GM19328 (cell line): ENCODE data around the gene ZFAND6.
"Not testable (repeated sequence)": the region's sequence is repeated elsewhere in the genome, so short reads cannot be mapped to it uniquely, and the experiment has no call there.

Experiments used
- ATAC-seq: cut with Tn5 transposase; IDR thresholded peaks from one replicate; pipeline ENCODE4 v1.9.1; 2021; ENCODE audit warnings: mild to moderate bottlenecking, moderate library complexity; ENCODE audit not compliant: unreplicated experiment

Gene ZFAND6

DNA sequence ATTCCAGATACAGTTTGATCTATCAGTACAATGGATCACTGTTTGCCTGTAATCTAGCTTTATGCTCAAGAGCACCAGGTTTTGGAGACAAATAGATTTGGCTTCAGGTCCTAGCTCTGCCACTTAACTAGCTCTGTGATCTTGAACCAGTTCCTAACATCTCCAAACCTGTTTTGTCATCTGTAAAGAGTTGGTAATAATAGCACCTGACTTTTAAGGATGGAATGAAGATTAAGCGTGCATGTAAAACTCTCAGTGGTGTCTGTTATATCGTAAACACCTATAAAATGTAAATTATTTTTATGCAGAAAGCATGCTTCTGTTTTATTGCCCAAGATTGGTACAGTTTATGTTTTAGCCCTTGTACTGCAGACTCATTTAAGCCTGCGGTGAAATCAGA lies 36.5 kb downstream of the ZFAND6 start:
- ATAC-seq = no peak

DNA sequence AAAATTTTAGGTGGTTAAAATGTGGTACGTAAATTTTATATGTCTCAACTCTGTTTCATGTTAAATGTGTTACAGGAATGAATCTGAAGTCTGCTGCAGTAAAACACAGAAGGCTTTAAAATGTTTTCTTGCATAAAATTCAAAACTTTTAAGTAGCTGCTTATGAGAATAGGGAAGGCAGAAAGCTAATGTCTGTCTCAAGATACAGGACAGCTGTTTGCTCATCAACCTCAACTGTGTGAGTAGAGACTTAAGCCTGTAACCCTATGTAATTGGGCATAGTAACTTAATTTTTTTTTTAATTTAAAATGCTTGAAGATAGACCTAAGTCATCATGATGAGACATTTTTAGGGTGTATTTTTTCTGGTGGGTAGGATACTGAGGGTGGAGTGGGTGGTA lies 38.9 kb downstream of the ZFAND6 start:
- ATAC-seq = no peak

DNA sequence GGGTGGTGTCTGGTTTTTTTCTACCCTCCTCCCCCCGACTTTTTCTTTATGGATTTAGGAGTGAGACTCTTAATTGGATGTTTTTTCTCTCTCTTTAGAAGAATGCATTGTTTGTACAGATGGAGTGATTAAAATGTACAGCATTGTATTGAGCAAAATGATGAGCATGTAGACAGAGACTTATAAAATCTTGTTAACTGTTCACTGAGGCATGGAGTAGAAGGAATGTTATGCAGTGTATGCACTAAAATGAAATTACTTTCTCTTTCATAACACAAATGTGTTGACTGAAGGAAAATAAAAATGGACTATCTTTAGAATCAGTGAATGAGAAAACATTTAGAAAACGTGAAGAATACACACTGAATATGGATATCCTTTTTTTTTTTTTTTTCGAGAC lies 39.8 kb downstream of the ZFAND6 start:
- ATAC-seq = no peak

DNA sequence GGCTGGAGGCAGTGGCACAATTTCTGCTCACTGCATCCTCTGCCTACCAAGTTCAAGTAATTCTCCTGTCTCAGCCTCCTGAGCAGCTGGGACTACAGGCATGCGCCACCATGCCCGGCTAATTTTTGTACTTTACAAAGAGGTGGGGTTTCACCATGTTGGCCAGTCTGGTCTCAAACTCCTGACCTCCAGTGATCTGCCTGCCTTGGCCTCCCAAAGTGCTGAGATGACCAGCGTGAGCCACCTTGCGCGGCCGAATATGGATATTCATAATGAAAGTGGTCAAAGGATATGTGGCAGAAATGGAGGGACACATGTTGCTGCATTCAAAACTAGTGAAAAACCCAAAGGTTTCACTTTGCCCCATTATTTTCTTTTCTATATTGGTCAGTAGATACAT lies 40.2 kb downstream of the ZFAND6 start:
- not testable (repeated sequence) for ATAC-seq

DNA sequence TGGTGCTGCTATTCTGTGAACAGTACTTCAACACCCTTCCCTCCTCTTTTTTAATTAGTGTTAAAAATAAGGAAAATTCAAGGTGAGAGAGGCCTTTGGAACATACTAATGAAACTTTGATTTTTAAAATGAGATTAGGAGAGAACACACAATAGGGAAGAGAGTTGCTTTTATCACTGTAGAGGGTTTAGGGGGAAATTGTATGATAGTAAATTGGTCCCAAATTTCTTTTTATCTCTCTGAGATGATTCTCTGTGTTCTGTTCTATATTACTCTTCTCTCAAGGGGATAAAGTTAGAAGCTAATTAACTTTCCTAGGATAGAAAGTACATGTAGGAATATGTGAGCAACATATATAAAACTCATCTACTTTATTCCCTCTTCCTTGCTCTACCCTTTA lies 40.8 kb downstream of the ZFAND6 start:
- ATAC-seq = no peak

DNA sequence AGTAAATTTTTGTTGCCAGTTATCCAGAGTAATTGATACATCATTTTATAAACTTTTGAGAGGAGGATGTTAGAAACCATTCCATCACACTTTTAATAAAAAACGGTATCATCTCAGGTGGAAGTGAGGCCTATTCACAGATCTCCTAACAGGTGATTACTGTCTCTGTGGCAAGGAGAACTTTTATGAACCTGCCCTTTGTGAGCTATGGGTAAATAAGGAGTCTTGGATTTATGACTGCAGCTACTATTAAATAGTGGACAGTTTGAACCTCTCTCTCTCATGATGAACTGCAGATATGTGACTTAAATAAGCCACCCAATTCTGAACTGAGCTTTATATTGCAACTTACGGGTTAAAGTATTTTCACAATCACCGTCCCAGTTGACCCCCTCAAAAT lies 45.7 kb downstream of the ZFAND6 start:
- no peak for ATAC-seq

DNA sequence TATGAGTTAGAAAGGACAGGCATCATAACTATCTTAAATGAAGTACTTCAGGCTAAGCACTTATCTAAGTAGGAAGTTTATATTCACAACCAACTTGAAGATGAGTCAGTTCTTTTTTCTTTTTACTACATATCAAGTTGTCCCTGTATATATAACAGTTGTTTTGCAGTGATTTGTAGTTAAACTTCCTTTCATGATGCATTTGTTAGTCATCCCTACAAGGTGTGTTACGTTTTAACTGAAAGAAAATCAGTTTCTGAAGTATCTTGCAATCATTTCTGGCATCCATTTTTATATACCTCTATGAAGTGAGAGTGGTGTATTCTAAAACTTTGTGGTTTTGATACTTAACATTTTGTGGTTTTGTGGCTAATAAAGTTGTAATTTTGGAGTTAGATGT lies 46.1 kb downstream of the ZFAND6 start:
- no peak for ATAC-seq

DNA sequence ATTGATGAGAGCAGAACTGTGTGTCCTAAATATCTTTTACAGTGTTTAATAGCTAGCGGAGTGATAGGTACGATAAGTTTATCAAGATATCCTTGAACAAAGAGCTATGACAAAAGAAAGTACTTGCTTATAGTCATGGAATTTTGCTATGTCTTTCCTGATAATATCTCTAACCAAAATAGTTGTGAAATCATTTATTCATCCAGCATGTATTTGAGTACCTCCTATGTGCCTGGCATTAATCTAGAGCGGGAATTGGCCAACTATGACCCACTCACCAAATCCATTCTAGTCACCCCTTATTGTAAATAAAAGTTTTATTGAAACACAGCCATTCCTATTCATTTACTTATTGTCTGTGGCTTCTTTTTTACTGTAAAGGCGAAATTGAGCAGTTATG lies 46.6 kb downstream of the ZFAND6 start:
- no peak for ATAC-seq

DNA sequence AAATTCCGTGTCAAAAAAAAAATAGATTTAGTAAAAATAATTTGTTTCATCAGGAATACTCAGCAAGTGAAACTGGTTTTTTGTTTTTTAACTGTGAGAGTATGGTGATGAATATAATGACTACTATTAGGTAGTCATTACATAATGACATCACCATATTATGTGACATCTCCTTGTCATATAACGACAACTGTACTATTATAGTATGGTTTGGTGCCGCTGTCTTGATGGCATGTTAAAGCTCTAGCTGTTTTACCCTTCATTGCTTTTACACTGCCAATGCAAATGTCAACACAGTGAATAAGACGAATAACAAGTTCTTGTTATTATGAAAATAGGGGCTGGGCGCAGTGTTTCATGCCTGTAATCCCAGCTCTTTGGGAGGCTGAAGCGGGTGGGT lies 47.7 kb downstream of the ZFAND6 start:
- no peak for ATAC-seq

DNA sequence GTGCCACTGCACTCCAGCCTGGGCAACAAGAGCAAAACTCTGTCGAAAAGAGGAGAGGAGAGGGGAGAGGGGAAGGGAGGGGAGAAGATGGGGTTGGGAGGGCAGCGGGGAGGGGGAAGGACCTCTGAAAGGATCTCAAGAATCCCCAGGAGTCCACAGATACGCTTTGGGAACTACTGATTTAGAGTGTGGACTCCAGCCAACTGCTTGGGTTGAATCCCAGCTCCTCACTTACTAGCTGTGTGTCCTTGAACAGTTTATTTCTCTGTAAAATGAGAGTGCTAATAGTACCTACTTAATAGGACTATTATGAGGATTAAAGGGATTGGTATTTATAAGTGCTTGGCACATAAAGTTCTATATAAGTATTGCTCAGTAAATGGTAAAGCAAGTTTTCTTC lies 48.3 kb downstream of the ZFAND6 start:
- ATAC-seq = no peak

DNA sequence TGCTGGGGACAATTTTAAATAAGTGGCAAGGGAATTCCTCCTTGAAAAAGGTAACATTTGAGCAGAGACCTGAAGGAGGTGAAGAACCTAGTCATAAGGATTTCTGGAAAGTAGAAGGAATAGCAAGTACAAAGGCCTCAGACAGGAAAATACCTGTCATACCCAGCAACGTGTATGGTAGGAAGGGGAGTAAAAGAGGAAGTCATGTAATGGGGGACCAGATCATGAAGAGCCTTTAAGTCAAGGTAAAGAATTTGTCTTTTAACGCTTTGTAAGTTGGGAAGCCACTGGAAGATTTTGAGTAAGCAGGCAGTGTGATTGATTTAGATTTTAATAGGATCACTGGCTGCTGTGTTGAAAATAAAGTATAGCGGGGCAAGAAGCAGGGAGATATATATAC lies 49.9 kb downstream of the ZFAND6 start:
- no peak for ATAC-seq

DNA sequence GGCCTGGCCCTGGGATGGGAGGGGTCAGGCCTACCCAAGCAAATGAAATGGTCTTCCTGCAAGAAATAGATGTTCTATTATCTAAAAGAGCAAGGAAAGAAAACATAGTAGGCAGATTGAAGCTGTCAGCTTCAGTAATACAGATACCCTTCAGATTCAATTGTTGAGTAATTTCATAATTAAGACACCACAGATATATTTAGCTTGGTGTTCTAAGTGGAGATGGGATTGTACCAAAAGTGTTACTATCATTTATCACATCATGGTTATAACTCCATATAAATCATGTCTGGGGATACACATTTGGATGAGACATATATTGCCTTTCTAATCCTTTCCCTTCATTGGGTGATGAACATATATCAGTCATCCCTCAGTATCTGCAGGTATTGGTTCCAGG lies 51.4 kb downstream of the ZFAND6 start:
- no peak for ATAC-seq

DNA sequence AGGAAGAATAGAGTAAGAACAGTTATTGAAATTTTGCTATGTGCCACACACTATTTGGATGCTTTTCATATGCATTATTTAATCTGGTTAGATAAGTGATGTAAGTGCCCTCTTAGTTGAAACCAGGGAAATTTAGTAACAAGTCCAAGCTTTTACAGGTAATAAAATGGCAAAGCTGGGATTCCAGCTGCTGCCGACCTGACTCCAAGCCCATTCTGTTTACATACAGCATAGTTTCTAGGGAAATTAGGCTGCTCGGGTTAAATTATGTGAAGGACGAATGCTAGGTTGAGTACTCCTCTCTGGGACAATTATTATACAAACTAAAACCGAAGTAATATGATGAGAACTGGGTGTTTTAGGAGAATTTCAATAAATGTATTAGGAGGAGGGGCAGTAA lies 54.6 kb downstream of the ZFAND6 start:
- no peak for ATAC-seq

DNA sequence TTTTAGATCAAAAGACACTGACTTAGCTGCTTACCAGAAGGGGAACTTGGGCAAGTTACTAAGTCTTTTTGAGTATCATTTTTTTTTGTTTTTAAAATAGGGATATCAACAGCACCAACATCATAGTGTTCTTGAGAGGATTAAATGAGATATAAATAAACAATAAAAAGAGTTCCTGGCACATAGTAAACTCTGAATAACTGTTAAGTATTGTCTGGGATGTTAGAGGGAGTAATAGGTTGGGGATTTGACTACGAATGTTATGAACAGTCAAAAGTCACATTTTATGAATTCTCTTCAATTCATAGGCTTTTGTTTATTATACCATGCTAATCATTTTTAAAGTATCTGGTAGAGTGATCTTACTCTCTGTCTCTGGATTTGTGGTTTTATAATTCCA lies 55.5 kb downstream of the ZFAND6 start:
- no peak for ATAC-seq

DNA sequence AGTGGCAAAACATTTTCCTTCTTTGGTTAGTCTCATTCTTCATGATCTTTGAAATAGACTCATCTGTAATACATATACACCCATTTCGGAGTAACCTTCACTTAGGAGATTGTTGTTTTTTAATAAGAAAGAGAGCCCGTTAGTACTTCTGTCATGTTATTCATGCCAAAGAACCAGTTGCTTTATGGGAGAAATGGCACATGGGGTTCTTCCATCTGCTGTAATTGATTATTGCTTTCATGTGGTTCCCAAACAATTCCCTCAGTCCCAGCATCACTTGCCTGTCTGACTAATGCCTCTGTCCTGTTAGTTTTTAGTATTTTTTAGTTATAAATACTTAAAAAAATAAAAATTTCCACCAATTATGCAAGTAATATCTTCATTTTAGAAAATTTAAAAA lies 59.5 kb downstream of the ZFAND6 start:
- ATAC-seq = no peak

DNA sequence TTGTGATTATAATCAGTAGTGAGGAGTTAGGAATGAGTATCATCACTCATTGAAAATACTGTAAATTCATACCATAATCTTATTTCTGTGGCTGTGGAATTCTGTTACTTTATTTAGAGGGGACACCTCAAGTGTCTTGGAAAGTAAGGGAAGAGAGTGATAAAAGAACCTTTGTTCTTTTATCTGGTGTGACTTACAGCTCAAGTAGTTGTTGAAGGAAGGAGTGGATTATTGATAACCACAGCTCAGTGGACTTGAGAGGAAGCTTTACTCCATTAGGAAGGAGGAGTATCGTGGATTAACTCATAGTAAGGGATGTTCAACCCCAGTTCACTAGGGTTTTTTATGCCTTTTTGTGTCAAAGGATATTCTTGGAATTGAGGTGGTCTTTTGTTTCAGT lies 61.2 kb downstream of the ZFAND6 start:
- no peak for ATAC-seq

DNA sequence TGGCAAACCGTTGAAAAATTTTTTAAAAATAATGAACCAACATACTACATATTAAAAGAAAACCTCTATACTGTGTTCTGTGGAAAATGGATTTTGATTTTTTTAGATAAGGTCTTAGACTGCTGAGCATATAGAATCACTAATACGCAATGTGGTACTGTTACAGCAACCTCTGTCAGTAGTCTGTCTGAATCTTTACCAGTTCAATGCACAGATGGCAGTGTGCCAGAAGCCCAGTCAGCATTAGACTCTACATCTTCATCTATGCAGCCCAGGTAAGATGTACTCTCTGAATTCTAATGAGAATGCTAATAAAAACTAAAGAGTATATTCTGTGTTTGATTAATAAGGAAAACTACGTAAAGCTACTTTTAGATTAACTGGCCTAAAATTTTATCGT lies 62.1 kb downstream of the ZFAND6 start:
- no peak for ATAC-seq

DNA sequence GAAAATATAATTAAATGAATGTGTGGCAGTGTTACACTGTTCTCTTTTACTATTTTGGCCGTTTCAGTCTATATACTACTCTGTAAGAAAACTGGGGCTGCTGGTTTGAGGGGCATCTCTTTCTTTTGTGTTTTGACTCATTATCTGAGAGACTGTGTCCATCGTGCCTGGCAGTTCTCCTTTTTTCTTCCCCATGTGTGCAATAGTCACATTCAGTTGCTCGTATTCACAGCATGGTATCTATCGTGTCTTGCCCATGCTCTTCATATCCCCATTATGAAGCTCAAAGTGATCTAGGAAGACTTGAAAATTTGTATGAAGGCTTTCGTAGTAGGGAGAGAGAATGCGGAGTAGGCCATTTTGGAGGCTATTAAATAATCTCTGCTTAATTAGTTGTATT lies 63.6 kb downstream of the ZFAND6 start:
- no peak for ATAC-seq

DNA sequence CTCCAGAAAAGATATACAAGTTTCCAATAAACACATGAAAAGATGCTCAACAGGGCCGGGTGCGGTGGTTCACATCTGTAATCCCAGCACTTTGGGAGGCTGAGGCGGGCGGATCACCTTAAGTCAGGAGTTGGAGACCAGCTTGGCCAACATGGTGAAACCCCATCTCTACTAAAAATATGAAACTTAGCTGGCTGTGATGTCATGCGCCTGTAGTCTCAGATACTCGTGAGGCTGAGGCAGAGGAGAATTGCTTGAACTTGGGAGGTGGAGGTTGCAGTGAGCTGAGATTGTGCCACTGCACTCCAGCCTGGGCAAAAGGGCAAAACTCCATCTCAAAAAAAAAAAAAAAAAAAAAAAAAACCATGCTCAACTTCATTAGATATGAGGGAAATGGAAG lies 67.8 kb downstream of the ZFAND6 start:
- not testable (repeated sequence) for ATAC-seq

DNA sequence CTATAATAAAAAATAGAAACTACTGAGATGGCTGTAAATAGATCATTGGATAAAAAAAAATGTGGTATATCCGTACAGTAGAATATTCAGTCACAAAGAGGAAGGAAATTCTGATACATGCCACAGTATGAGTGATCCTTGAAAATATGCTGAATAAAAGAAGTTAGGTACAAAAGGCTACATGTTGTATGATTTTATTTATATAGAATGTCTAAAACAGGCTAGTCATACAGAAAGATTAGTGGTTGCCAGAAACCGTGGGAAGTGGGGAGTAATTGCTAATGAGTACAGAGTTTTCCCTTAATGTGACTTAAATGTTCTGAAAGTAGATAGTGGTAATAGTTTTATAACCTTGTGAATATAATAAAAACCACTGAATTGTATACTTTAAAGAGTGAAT lies 68.4 kb downstream of the ZFAND6 start:
- ATAC-seq = no peak

DNA sequence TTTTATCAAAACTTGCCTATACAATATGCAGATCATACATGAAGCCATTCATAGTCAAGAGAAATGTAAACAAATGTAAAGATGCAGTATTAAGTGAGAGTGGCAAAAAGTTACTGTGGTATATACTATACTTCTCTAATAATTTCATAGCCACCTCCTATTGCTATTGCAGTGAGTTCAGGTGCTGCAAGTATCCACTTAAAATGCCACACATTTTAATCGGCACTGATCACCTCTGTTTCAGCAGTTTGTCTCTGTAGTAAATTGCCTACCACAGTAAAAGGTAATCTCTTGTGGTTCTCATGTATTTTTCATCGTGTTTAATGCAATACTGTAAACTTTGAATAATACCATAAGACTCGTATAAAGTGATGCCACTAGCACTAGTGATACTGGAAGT lies 72.9 kb downstream of the ZFAND6 start:
- no peak for ATAC-seq

DNA sequence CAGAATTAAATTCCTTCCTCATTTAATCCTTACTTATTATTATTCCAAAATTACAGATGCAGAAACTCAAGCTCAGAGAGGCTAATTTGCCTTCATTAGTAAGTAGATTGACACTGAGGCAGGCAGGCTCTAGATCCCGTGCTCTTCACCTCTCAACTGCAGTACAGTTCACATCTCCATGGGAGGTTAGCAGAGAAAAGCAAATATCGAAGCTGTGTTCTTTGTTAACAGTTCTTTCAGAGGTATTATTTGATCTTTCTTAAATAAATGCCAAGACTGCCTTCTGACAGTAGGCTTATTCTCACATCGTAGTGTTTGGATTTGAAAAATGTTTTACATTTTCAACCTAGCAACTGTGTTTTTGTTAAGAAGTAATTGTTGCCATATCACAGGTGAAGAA lies 77.4 kb downstream of the ZFAND6 start:
- ATAC-seq = no peak

DNA sequence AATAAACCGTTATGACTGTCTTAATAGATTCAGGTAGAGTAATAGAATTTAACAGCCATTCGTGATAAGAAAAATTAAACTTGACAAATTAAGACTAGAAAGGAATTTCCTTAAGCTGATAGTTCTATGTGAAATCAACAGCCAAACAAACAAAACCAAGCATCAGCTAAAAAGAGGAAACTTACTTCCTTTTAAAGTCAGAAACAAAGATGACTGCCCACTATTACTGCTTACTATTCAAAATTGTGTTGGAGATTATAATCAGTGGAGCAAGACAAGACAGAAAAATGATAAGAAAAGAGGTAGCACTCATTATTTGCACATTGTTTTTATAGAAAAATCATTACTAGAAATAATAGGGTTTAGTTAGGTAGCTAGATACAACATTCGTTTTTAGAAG lies 79.5 kb downstream of the ZFAND6 start:
- ATAC-seq = no peak

DNA sequence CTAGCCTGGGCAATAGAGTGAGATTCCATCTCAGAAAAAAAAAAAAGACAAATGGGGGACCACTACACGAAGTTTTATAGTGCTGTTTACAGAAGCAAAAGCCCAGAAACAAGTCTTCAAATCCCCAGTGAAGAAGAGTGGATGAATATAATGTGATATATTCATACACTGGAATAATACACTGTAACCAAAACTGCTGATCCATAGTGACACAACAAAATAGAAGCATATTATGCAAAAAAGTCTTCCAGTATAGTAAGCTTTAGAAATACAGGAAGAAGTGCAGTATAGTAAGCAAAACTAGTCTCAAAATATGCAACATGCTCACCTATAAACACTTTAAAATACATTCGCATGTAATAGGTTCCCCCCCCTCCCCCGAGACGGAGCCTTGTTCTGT lies 81.4 kb downstream of the ZFAND6 start:
- no peak for ATAC-seq
